ENCODE results near the gene GADD45A. TPM values are rescaled to one million over a fixed set of nuclear protein-coding genes. Genes with fewer than 3 reads are reported as not detected.

Gene GADD45A
- total RNA-seq, 1 donor from 2014 or later, result 28.6 TPM

DNA sequence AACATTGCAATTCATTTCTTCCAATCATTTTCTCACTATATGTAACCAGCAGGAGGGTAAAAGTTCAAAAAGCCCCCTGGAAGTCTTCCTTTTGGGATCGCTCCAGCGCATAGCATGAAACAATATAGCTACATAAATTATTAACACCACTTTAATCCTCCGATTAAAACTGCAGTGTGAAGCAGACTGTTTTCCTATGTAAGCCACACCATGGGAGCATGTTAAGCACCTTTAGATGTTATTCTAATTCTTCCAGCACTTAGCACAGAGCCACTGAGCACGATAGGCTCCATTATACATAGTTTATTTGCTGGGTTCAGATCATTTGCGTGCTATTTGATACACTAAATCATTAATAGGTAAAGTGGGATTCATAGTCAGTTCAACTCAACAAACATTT lies 18.4 kb upstream of the GADD45A start:
- Mint-ChIP-seq H3K27me3 (ENCODE audit: insufficient read depth, low read depth) (peaks cover 8% of the 10 kb centered on the region), H3K36me3 (no peaks in the 10 kb centered on the region), H3K27ac (no peak overlapping the region), H3K4me1 (no peaks in the 10 kb centered on the region), H3K4me3 (no peak overlapping the region), H3K9me3 (no peaks in the 10 kb centered on the region)
- Histone ChIP-seq H3K4me2 (no peak overlapping the region), H3K27ac (no peak overlapping the region), H3K79me2 (ENCODE audit: low read depth) (no peaks in the 10 kb centered on the region), H3K9ac (no peak overlapping the region), H3K4me1 (no peaks in the 10 kb centered on the region), H4K20me1 (ENCODE audit: low read depth) (no peaks in the 10 kb centered on the region), H3K9me3 (ENCODE audit: low read depth) (no peaks in the 10 kb centered on the region), H3K27me3 (peaks cover 7% of the 10 kb centered on the region), H3K4me3 (no peak overlapping the region), H3F3A (ENCODE audit: low read depth) (no peaks in the 10 kb centered on the region), H2AFZ (replicated peaks) (no peak overlapping the region), H3K36me3 (no peaks in the 10 kb centered on the region)
- DNase-seq (ENCODE audit: low spot score), result no peak
- TF ChIP-seq EZH2phosphoT487 (IDR thresholded peaks at IDR 0.05) (no peak), EZH2 (IDR thresholded peaks at IDR 0.05) (no peak)
- TF ChIP-seq, protein P1, sequence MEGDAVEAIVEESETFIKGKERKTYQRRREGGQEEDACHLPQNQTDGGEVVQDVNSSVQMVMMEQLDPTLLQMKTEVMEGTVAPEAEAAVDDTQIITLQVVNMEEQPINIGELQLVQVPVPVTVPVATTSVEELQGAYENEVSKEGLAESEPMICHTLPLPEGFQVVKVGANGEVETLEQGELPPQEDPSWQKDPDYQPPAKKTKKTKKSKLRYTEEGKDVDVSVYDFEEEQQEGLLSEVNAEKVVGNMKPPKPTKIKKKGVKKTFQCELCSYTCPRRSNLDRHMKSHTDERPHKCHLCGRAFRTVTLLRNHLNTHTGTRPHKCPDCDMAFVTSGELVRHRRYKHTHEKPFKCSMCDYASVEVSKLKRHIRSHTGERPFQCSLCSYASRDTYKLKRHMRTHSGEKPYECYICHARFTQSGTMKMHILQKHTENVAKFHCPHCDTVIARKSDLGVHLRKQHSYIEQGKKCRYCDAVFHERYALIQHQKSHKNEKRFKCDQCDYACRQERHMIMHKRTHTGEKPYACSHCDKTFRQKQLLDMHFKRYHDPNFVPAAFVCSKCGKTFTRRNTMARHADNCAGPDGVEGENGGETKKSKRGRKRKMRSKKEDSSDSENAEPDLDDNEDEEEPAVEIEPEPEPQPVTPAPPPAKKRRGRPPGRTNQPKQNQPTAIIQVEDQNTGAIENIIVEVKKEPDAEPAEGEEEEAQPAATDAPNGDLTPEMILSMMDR (IDR thresholded peaks at IDR 0.05), result no peak

DNA sequence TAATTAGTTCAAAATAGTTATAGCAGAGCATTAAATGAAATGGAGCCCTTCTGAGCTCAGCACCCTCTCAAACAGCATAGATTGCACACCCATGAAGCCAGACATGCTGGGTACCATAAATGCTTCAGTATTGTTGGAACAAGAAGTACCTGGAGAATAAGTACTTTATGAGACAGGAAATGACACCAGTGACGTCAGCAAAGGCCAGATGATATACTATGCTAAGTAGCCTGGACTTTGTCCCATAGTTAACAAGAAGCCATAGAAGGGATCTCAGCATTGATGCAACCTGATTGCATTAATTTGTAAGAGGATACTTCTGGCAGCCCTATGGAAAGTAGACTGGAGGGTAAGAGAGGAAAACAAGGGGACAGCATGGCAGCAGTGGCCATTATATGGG lies 16.3 kb upstream of the GADD45A start:
- H3K27me3 Mint-ChIP-seq (ENCODE audit: insufficient read depth, low read depth), result peaks cover 8% of the 10 kb centered on the region
- no peak overlapping the region for H3K4me2 ChIP-seq
- TF ChIP-seq EZH2 (IDR thresholded peaks at IDR 0.05), result no peak
- TF ChIP-seq, protein P1 (IDR thresholded peaks at IDR 0.05), result no peak
- no peak for TF ChIP-seq EZH2phosphoT487 (IDR thresholded peaks at IDR 0.05)
- no peak overlapping the region for H3K4me3 Mint-ChIP-seq
- no peaks in the 10 kb centered on the region for H3F3A ChIP-seq (ENCODE audit: low read depth)
- H3K9ac ChIP-seq, result no peak overlapping the region
- no peak overlapping the region for H3K27ac ChIP-seq
- H3K36me3 Mint-ChIP-seq, result no peaks in the 10 kb centered on the region
- no peaks in the 10 kb centered on the region for H3K4me1 ChIP-seq
- H3K4me1 Mint-ChIP-seq, result no peaks in the 10 kb centered on the region
- H2AFZ ChIP-seq (replicated peaks), result no peak overlapping the region
- no peaks in the 10 kb centered on the region for H3K79me2 ChIP-seq (ENCODE audit: low read depth)
- peaks cover 7% of the 10 kb centered on the region for H3K27me3 ChIP-seq
- H3K9me3 Mint-ChIP-seq, result no peaks in the 10 kb centered on the region
- no peak overlapping the region for H3K27ac Mint-ChIP-seq
- no peak for DNase-seq (ENCODE audit: low spot score)
- no peak overlapping the region for H3K4me3 ChIP-seq
- no peaks in the 10 kb centered on the region for H4K20me1 ChIP-seq (ENCODE audit: low read depth)
- no peaks in the 10 kb centered on the region for H3K9me3 ChIP-seq (ENCODE audit: low read depth)
- H3K36me3 ChIP-seq, result no peaks in the 10 kb centered on the region

DNA sequence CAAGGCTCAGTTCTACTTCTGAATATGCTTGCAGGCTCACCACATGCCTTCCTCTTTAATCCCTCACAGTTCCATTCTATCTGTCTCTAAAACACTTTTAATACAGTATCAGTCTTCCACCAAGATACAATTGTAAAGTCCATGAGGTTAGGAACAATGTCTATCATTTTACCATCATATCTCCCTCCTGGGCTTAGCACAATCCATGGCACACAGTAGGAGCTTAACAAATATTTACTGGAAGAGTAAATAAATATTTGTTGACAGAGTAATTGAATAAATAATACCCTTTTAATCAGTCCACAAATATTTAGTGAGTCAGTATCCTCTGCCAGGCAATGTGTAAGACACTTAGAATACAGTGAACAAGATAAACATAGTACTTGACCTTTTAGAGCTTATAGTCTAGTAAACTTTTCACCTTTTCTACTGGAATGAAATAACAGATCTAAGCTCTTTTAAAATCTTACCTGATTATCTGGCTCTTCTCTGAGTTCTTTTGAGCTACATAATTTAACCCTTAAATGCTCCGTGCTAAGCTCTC lies 12.7 kb upstream of the GADD45A start:
- no peak overlapping the region for H3K27ac Mint-ChIP-seq
- Histone ChIP-seq H3K27ac (no peak overlapping the region), H3K79me2 (ENCODE audit: low read depth) (no peaks in the 10 kb centered on the region), H3K27me3 (peaks cover 7% of the 10 kb centered on the region), H3F3A (ENCODE audit: low read depth) (no peaks in the 10 kb centered on the region), H4K20me1 (ENCODE audit: low read depth) (no peaks in the 10 kb centered on the region), H3K36me3 (no peaks in the 10 kb centered on the region), H3K4me3 (no peak overlapping the region), H3K4me2 (no peak overlapping the region), H2AFZ (replicated peaks) (no peak overlapping the region), H3K9ac (no peak overlapping the region), H3K4me1 (peaks cover 7% of the 10 kb centered on the region), H3K9me3 (ENCODE audit: low read depth) (no peaks in the 10 kb centered on the region)
- no peaks in the 10 kb centered on the region for H3K36me3 Mint-ChIP-seq
- no peaks in the 10 kb centered on the region for H3K9me3 Mint-ChIP-seq
- peaks cover 22% of the 10 kb centered on the region for H3K4me1 Mint-ChIP-seq
- no peak for DNase-seq (ENCODE audit: low spot score)
- no peak for TF ChIP-seq EZH2 (IDR thresholded peaks at IDR 0.05)
- no peak overlapping the region for H3K4me3 Mint-ChIP-seq
- peaks cover 5% of the 10 kb centered on the region for H3K27me3 Mint-ChIP-seq (ENCODE audit: insufficient read depth, low read depth)

DNA sequence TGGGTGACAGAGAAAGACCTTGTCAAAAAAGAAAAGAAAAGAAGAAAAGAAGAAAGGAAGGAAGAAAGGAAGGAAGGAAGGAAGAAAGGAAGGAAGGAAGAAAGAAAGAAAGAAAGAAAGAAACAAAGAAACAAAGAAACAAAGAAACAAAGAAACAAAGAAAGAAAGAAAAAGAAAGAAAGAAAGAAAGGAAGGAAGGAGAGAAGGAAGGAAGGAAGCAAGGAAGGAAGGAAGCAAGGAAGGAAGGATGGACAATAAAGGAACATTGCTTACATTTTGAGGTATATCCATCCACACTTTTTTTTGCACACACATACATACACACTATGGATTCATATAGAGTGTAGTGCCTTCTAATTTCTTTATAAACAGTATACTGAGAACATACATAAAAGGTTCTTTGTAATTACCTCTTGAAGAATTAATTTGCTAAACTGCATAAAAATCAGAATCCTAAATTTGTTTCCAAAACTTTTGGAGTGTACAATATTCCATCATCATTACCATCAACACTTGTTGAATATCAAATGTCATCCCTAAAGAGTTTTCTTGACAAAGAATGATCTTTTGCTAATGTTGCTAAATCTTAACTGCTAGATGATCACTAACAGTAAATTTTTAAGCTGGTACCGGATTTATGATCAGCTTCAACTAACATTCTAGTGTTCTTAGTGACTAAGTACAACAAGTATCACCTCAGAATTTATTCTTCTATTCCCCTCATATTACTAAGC lies 11.4 kb upstream of the GADD45A start:
- no peaks in the 10 kb centered on the region for H3K9me3 Mint-ChIP-seq
- Histone ChIP-seq H4K20me1 (ENCODE audit: low read depth) (no peaks in the 10 kb centered on the region), H3K9me3 (ENCODE audit: low read depth) (no peaks in the 10 kb centered on the region), H3F3A (ENCODE audit: low read depth) (no peaks in the 10 kb centered on the region), H3K4me3 (no peak overlapping the region), H3K4me2 (no peak overlapping the region), H3K79me2 (ENCODE audit: low read depth) (no peaks in the 10 kb centered on the region), H2AFZ (replicated peaks) (no peak overlapping the region), H3K36me3 (no peaks in the 10 kb centered on the region), H3K27ac (no peak overlapping the region), H3K4me1 (peaks cover 7% of the 10 kb centered on the region), H3K9ac (no peak overlapping the region), H3K27me3 (peaks cover 7% of the 10 kb centered on the region)
- H3K27me3 Mint-ChIP-seq (ENCODE audit: insufficient read depth, low read depth), result peaks cover 5% of the 10 kb centered on the region
- no peak overlapping the region for H3K4me3 Mint-ChIP-seq
- TF ChIP-seq EZH2 (IDR thresholded peaks at IDR 0.05) (no peak), EZH2phosphoT487 (IDR thresholded peaks at IDR 0.05) (no peak)
- TF ChIP-seq, protein P1 (IDR thresholded peaks at IDR 0.05), result no peak
- no peak for DNase-seq (ENCODE audit: low spot score)
- H3K27ac Mint-ChIP-seq, result no peak overlapping the region
- no peaks in the 10 kb centered on the region for H3K36me3 Mint-ChIP-seq
- H3K4me1 Mint-ChIP-seq, result peaks cover 22% of the 10 kb centered on the region
